GM12878 (cell line): Measurements from ENCODE around the gene EIF1.

ENCODE experiments used
- CTCF ChIP-seq, 3 experiments: IDR thresholded peaks in 2 of 3; conservative IDR thresholded peaks in 1 of 3; 2 replicates each; pipeline ENCODE4 v1.5.1; 2011; ENCODE audit warnings: low read depth in 3 of 3, low read length in 3 of 3, mild to moderate bottlenecking in 3 of 3, control low read depth in 2 of 3, moderate library complexity in 2 of 3, inconsistent platforms in 1 of 3, mixed read lengths in 1 of 3; ENCODE audit not compliant: control insufficient read depth in 2 of 3, insufficient read depth in 1 of 3; ENCODE audit errors: extremely low read depth in 1 of 3
- EZH2 ChIP-seq: IDR thresholded peaks from 2 replicates; pipeline ENCODE4 v1.6.1; 2012; ENCODE audit warnings: low read depth, mild to moderate bottlenecking, control low read depth, inconsistent platforms, low read length, borderline replicate concordance; ENCODE audit not compliant: control insufficient read depth
- IKZF1 ChIP-seq: fragments of 450-650 bp; conservative IDR thresholded peaks from 2 replicates; pipeline ENCODE4 v1.6.1; 2017; ENCODE audit warnings: antibody characterized with exemption, mild to moderate bottlenecking
- NFYB ChIP-seq: IDR thresholded peaks from 2 replicates; pipeline ENCODE4 v1.6.1; 2011; ENCODE audit warnings: low read depth, mild to moderate bottlenecking, low read length, improper control_type of control experiment, moderate library complexity; ENCODE audit not compliant: insufficient read depth
- POLR2A ChIP-seq: IDR thresholded peaks from 2 replicates; pipeline ENCODE4 v1.6.1; 2011; ENCODE audit warnings: low read depth, mild to moderate bottlenecking, low read length
- SIX5 ChIP-seq: IDR thresholded peaks from 2 replicates; pipeline ENCODE4 v1.6.1; 2011; ENCODE audit warnings: mild to moderate bottlenecking, low read depth, low read length, moderate library complexity; ENCODE audit not compliant: severe bottlenecking
- STAT1 ChIP-seq: fragments of 450-650 bp; conservative IDR thresholded peaks from 2 replicates; pipeline ENCODE4 v1.6.1; 2014; ENCODE audit warnings: antibody characterized with exemption, mild to moderate bottlenecking
- TF ChIP-seq, protein P1 (sequence below): IDR thresholded peaks from 2 replicates; pipeline ENCODE4 v1.6.1; 2012; ENCODE audit warnings: low read length, inconsistent platforms
- TF ChIP-seq, protein P2 (sequence below): IDR thresholded peaks from 2 replicates; pipeline ENCODE4 v1.6.1; 2012; ENCODE audit warnings: mild to moderate bottlenecking, low read depth, low read length
- TF ChIP-seq, protein P3 (sequence below): fragments of 450-650 bp; formaldehyde crosslinking; IDR thresholded peaks from 2 replicates; pipeline ENCODE4 v1.4.0; 2020; ENCODE audit warnings: mild to moderate bottlenecking, moderate library complexity

DNA sequence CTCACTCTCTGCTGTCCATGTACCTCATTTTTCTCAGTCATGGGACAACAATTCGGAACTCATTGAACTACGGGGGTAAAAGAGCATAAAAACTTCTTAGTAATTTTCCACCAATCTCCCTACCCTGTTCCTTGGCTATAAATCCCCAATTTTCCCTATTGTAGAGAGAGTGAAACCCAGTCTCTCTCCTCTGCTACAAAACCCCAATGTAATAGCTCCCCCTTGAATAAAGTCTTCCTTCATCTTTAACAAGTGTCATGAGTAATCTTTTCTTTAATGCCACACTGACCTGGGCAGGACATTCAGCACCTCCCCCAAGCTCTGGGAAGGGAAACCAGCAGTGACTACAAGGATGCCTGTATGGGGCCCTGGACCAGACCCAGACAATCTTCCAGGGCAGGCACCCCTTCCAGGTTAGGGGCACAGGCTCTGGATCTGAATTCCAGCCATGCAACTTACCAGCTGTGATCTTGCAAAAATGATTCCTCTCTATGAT lies 10.2 kb upstream of the EIF1 start:
- TF ChIP-seq, protein P1, sequence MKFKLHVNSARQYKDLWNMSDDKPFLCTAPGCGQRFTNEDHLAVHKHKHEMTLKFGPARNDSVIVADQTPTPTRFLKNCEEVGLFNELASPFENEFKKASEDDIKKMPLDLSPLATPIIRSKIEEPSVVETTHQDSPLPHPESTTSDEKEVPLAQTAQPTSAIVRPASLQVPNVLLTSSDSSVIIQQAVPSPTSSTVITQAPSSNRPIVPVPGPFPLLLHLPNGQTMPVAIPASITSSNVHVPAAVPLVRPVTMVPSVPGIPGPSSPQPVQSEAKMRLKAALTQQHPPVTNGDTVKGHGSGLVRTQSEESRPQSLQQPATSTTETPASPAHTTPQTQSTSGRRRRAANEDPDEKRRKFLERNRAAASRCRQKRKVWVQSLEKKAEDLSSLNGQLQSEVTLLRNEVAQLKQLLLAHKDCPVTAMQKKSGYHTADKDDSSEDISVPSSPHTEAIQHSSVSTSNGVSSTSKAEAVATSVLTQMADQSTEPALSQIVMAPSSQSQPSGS = no peak
- TF ChIP-seq NFYB (no peak), POLR2A (peak; percentile 87), CTCF (IDR thresholded peaks at IDR 0.05 in 2 of 3, conservative IDR thresholded peaks at IDR 0.05 in 1 of 3; ENCODE audit: control insufficient read depth in 2 of 3, extremely low read depth in 1 of 3, insufficient read depth in 1 of 3, low read depth in 3 of 3, low read length in 3 of 3) (no peak), EZH2 (no peak), SIX5 (no peak), IKZF1 (no peak), STAT1 (no peak; the same call in 1 of the 2 replicates)
- TF ChIP-seq, protein P2, sequence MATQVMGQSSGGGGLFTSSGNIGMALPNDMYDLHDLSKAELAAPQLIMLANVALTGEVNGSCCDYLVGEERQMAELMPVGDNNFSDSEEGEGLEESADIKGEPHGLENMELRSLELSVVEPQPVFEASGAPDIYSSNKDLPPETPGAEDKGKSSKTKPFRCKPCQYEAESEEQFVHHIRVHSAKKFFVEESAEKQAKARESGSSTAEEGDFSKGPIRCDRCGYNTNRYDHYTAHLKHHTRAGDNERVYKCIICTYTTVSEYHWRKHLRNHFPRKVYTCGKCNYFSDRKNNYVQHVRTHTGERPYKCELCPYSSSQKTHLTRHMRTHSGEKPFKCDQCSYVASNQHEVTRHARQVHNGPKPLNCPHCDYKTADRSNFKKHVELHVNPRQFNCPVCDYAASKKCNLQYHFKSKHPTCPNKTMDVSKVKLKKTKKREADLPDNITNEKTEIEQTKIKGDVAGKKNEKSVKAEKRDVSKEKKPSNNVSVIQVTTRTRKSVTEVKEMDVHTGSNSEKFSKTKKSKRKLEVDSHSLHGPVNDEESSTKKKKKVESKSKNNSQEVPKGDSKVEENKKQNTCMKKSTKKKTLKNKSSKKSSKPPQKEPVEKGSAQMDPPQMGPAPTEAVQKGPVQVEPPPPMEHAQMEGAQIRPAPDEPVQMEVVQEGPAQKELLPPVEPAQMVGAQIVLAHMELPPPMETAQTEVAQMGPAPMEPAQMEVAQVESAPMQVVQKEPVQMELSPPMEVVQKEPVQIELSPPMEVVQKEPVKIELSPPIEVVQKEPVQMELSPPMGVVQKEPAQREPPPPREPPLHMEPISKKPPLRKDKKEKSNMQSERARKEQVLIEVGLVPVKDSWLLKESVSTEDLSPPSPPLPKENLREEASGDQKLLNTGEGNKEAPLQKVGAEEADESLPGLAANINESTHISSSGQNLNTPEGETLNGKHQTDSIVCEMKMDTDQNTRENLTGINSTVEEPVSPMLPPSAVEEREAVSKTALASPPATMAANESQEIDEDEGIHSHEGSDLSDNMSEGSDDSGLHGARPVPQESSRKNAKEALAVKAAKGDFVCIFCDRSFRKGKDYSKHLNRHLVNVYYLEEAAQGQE = no peak
- TF ChIP-seq, protein P3, sequence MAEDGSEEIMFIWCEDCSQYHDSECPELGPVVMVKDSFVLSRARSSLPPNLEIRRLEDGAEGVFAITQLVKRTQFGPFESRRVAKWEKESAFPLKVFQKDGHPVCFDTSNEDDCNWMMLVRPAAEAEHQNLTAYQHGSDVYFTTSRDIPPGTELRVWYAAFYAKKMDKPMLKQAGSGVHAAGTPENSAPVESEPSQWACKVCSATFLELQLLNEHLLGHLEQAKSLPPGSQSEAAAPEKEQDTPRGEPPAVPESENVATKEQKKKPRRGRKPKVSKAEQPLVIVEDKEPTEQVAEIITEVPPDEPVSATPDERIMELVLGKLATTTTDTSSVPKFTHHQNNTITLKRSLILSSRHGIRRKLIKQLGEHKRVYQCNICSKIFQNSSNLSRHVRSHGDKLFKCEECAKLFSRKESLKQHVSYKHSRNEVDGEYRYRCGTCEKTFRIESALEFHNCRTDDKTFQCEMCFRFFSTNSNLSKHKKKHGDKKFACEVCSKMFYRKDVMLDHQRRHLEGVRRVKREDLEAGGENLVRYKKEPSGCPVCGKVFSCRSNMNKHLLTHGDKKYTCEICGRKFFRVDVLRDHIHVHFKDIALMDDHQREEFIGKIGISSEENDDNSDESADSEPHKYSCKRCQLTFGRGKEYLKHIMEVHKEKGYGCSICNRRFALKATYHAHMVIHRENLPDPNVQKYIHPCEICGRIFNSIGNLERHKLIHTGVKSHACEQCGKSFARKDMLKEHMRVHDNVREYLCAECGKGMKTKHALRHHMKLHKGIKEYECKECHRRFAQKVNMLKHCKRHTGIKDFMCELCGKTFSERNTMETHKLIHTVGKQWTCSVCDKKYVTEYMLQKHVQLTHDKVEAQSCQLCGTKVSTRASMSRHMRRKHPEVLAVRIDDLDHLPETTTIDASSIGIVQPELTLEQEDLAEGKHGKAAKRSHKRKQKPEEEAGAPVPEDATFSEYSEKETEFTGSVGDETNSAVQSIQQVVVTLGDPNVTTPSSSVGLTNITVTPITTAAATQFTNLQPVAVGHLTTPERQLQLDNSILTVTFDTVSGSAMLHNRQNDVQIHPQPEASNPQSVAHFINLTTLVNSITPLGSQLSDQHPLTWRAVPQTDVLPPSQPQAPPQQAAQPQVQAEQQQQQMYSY (CRISPR knock-in tag) = peak; percentile 94
